ENCODE measurements around the gene SMARCD3. TPM values are rescaled to one million over a fixed set of nuclear protein-coding genes. Genes with fewer than 3 reads are reported as not detected.

SMARCD3 gene
- total RNA-seq, 1 experiment from 2014 or later = 30.3 TPM

DNA sequence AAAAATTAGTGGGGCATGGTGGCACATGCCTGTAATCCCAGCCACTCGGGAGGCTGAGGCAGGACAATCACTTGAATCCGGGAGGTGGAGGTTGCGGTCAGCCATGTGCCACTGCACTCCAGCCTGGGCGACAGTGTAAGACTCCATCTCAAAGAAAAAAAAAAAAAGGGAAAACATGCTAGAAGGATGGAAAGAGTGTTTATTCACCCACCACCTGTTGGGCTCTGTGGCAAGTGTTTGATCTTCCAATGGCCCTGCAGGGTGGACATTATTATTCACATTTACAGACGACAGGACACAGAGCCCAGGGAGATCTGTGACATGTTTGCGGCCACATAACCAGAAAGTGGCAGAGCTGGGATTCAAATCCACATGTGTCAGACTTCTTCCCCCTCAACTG lies 33.2 kb upstream of the SMARCD3 start:
- no peaks in the 10 kb centered on the region for H3K79me2 ChIP-seq (ENCODE audit: insufficient read depth, low read length)
- ChIA-PET RAD21 (ENCODE audit: low non-redundant PET in 1 of 2, low total read pairs in 2 of 2, uncharacterized antibody in 2 of 2, unreplicated experiment in 2 of 2) (no interaction called here), CTCF (no interaction called here), POLR2A (no interaction called here)
- intact Hi-C loops (cut with micrococcal nuclease) = no loop called here
- BruUV-seq (replicated peaks) = no TSS peak
- DNase-seq (ENCODE audit: low read depth, low spot score) = no peak
- H3K9me3 ChIP-seq (ENCODE audit: control insufficient read depth in 1 of 2, insufficient read depth in 1 of 2, low read depth in 1 of 2, low read length in 2 of 2) = no peaks in the 10 kb centered on the region; a peak in 1 of 4 replicates
- TF ChIP-seq EZH2 (IDR thresholded peaks at IDR 0.05) (no peak), POLR2A (IDR thresholded peaks at IDR 0.05; ENCODE audit: borderline replicate concordance, extremely low read depth, insufficient read depth, insufficient read length) (no peak), TCF7L2 (IDR thresholded peaks at IDR 0.05; ENCODE audit: borderline replicate concordance, extremely low read depth, insufficient read depth, insufficient read length) (no peak), CBX3 (IDR thresholded peaks at IDR 0.05; ENCODE audit: low read depth) (no peak), RAD21 (IDR thresholded peaks at IDR 0.05; ENCODE audit: low read depth) (no peak), JUND (IDR thresholded peaks at IDR 0.05) (no peak), POLR2AphosphoS5 (IDR thresholded peaks at IDR 0.05; ENCODE audit: low read depth, low read length) (no peak), FOSL1 (IDR thresholded peaks at IDR 0.05; ENCODE audit: low read depth) (no peak), EGR1 (IDR thresholded peaks at IDR 0.05; ENCODE audit: low read depth) (no peak), ELF1 (IDR thresholded peaks at IDR 0.05; ENCODE audit: borderline replicate concordance, low read depth) (no peak)
- TF ChIP-seq, protein P1, sequence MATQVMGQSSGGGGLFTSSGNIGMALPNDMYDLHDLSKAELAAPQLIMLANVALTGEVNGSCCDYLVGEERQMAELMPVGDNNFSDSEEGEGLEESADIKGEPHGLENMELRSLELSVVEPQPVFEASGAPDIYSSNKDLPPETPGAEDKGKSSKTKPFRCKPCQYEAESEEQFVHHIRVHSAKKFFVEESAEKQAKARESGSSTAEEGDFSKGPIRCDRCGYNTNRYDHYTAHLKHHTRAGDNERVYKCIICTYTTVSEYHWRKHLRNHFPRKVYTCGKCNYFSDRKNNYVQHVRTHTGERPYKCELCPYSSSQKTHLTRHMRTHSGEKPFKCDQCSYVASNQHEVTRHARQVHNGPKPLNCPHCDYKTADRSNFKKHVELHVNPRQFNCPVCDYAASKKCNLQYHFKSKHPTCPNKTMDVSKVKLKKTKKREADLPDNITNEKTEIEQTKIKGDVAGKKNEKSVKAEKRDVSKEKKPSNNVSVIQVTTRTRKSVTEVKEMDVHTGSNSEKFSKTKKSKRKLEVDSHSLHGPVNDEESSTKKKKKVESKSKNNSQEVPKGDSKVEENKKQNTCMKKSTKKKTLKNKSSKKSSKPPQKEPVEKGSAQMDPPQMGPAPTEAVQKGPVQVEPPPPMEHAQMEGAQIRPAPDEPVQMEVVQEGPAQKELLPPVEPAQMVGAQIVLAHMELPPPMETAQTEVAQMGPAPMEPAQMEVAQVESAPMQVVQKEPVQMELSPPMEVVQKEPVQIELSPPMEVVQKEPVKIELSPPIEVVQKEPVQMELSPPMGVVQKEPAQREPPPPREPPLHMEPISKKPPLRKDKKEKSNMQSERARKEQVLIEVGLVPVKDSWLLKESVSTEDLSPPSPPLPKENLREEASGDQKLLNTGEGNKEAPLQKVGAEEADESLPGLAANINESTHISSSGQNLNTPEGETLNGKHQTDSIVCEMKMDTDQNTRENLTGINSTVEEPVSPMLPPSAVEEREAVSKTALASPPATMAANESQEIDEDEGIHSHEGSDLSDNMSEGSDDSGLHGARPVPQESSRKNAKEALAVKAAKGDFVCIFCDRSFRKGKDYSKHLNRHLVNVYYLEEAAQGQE (IDR thresholded peaks at IDR 0.05; ENCODE audit: low read depth) = no peak
- TF ChIP-seq, protein P2, sequence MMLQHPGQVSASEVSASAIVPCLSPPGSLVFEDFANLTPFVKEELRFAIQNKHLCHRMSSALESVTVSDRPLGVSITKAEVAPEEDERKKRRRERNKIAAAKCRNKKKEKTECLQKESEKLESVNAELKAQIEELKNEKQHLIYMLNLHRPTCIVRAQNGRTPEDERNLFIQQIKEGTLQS (IDR thresholded peaks at IDR 0.05) = no peak
- TF ChIP-seq, protein P3, sequence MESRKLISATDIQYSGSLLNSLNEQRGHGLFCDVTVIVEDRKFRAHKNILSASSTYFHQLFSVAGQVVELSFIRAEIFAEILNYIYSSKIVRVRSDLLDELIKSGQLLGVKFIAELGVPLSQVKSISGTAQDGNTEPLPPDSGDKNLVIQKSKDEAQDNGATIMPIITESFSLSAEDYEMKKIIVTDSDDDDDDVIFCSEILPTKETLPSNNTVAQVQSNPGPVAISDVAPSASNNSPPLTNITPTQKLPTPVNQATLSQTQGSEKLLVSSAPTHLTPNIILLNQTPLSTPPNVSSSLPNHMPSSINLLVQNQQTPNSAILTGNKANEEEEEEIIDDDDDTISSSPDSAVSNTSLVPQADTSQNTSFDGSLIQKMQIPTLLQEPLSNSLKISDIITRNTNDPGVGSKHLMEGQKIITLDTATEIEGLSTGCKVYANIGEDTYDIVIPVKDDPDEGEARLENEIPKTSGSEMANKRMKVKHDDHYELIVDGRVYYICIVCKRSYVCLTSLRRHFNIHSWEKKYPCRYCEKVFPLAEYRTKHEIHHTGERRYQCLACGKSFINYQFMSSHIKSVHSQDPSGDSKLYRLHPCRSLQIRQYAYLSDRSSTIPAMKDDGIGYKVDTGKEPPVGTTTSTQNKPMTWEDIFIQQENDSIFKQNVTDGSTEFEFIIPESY (IDR thresholded peaks at IDR 0.05; ENCODE audit: extremely low read depth, insufficient replicate concordance, low read length) = no peak
- peaks cover 5 to 6% of the 10 kb centered on the region in 2 experiments; a peak in 2 of 4 replicates for H3K4me1 ChIP-seq (ENCODE audit: control insufficient read depth in 1 of 2, insufficient read depth in 2 of 2, low read length in 2 of 2)
- no peaks in the 10 kb centered on the region for H3K36me3 ChIP-seq (ENCODE audit: control insufficient read depth in 1 of 2, insufficient read depth in 2 of 2, low read length in 2 of 2)
- no peak overlapping the region for H3K4me2 ChIP-seq (ENCODE audit: low read length)
- no peaks in the 10 kb centered on the region for H3K9me2 ChIP-seq (ENCODE audit: insufficient read depth)
- H3K27me3 ChIP-seq (ENCODE audit: insufficient read depth, low read length) = no peaks in the 10 kb centered on the region
- H3K9ac ChIP-seq (ENCODE audit: low read length) = no peak overlapping the region
- H3K27ac ChIP-seq (ENCODE audit: low read depth, low read length) = no peak overlapping the region
- no peak for ATAC-seq
- H3K4me3 ChIP-seq (replicated peaks in 1 of 2; ENCODE audit: low read depth in 1 of 2, low read length in 2 of 2) = no peak overlapping the region
- no peak overlapping the region for H2AFZ ChIP-seq (ENCODE audit: low read depth, low read length, poor library complexity, severe bottlenecking)
- H4K20me1 ChIP-seq (ENCODE audit: insufficient read depth) = no peaks in the 10 kb centered on the region
